ENCODE measurements around the gene FAT2. TPM values are rescaled to one million over a fixed set of nuclear protein-coding genes. Genes with fewer than 3 reads are reported as not detected.

FAT2 gene
- total RNA-seq, 8 experiments from 2014 or later = 0.10 to 0.43 (median 0.27) TPM

DNA sequence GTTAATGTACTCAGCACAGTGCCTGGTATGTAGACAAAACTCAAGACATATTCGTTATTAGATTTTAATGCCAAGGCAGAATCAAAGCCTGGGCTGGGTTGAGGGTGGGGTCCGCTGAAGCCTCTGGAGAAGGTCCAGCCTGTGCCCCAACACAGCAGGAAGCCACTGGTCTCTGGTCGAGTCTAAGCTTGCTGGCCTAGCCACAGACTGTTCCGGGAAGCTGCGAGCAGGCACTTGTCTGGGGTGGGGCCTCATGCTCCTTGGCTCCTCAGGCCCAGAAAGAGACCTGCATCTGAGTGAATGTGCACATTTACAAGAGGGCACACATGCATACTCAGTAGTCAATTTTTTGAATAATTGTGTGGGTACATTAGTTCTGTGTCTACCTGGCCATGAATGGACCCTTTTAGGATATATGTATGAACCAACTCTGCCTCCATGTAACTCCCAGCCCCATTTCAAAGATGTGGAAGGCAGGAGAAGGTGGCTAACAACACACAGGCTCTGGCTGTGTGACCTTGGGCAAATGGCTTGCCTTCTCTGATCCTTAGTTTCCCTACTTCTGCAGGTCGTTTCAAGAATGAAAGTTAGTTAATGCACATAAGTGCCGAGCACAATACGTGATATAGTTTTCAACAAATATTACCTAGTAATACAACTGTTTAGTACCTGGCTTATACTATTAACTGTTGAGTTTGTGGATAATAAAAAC, 18.3 kb downstream of the FAT2 start:
- WGBS, 10 experiments = 50 to 96% (median 80%) methylated on average over 1 to 5 of the region's 8 CpGs; no CpG with 5 or more reads in 3 of the 10 experiments
- Histone ChIP-seq H3K4me3 (no peak overlapping the region), H3K27ac (no peak overlapping the region), H3K4me1 (replicated peaks in 1 of 2) (no peaks in the 10 kb centered on the region)
- in situ Hi-C loops (cut with MboI; ENCODE audit: low pct_unique_long_range_greater_than_20kb in 2 of 9, low sequenced_read_pairs in 9 of 9, unreplicated experiment in 9 of 9) = no loop called here
- peak in 3 of 8 experiments; percentile 37 to 38 (median 37) for ATAC-seq (replicated peaks in 6 of 8)

DNA sequence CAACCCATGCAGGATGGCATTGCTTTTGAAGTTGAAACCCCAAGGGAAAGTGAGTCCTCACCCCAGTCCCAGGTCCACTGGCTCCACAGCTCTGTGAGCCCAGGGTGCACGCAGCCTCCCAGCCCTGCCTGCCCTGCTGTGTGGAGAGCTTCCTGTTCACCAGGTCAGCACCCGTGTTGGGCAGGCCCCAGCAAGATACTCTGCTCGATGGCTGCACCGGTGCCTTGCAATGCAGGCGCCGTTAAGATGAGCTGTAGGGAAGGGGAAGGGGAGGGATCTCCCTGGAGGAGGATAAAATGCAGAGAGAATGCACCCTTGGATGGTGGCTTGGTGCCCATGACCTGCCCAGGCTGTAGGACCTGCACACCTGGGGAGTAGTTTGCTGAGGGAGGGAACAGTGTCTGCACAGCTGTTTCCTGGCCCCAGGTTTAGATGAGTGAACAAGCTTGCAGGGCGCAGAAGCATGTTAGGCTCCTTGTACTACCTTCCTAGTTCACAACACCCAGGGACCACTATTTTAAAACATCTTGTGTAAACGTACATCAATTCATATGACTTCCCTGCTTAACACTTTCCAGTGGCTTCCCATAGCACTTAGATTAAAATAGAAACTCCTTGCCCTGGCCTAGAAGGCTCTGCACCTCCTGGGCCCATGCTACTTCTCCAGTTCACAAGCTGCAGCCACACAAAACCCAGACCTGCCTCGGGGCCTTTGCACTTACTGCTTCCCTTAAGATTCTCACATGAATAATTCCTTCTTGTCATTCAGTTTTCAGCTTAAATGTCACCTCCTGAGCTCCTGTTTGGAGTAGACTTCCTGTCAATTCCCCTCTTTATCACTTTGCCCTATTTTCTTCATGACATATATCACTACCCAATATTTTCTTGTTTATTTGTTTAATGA, 19.6 kb downstream of the FAT2 start:
- WGBS, 10 experiments = 0 to 100% (median 66%) methylated on average over 1 to 7 of the region's 9 CpGs; no CpG with 5 or more reads in 2 of the 10 experiments
- Histone ChIP-seq H3K27ac (no peak overlapping the region), H3K4me1 (replicated peaks in 1 of 2) (no peaks in the 10 kb centered on the region), H3K4me3 (no peak overlapping the region)
- in situ Hi-C loops (cut with MboI; ENCODE audit: low pct_unique_long_range_greater_than_20kb in 2 of 9, low sequenced_read_pairs in 9 of 9, unreplicated experiment in 9 of 9) = no loop called here
- ATAC-seq (replicated peaks in 6 of 8) = no peak

DNA sequence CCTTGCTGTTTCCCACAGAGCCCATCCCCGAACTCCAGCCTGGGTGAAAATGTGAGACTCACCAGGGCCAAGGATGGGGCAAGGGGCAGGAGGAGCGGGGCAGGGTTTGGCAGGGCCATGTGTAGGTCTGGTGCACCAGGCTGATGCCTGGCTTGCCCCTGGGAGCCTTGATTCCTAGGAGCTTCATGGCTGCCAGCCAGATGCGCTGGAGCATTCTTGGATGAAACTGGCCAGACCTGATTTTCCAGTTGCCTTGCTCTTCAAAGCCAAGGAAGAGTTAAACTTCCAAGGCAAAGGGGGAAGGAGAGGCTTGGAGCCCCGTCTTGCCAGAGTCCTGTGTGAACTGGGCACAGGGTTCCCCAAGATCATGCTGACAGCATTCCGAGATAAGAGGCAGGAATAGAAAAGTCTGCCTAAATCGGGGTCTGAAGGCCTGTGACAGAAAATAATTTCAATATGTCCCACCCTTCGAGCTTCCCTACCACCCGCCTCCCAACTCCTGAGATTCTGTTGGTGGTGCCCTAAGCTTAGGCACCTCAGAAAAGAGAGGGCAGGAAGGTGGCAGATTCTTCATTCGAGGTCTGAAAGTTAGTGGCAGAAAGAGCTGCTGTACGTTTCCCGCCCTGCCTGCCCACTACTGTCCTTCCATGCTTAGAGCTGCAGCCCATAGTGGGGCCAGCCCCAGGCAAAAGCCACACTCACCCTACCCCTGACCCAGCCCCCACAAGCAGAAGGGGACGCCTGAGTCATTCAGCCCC, 20.4 kb downstream of the FAT2 start:
- no peak overlapping the region for H3K27ac ChIP-seq
- H3K4me3 ChIP-seq = no peak overlapping the region
- no peak for ATAC-seq (replicated peaks in 6 of 8)
- in situ Hi-C loops (cut with MboI; ENCODE audit: low pct_unique_long_range_greater_than_20kb in 2 of 9, low sequenced_read_pairs in 9 of 9, unreplicated experiment in 9 of 9) = no loop called here
- H3K4me1 ChIP-seq (replicated peaks in 1 of 2) = no peaks in the 10 kb centered on the region
- 8 to 80% (median 51%) methylated on average over 1 to 9 of the region's 12 CpGs; no CpG with 5 or more reads in 2 of the 10 experiments for WGBS, 10 experiments

DNA sequence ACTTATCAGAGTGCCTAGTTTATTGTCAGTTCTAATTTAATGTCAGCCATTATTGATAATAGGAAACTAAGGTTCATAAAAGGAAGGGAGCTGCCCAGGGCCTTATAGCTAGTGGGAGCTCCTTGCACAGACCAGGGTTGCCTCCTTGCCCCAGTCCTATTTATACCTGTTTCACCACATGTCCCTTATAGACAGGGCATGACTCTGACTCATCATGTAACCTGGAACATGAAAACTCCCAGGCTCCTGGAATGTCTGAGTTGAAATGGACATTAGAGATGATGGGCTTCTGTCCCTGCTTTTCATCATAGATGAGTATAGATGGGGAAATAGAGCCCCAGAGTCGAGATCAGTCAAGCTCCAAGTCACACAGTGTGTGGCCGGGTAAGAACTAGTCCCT, 21.1 kb downstream of the FAT2 start:
- no peak for ATAC-seq (replicated peaks in 6 of 8)
- in situ Hi-C loops (cut with MboI; ENCODE audit: low pct_unique_long_range_greater_than_20kb in 2 of 9, low sequenced_read_pairs in 9 of 9, unreplicated experiment in 9 of 9) = no loop called here
- Histone ChIP-seq H3K27ac (no peak overlapping the region), H3K4me3 (no peak overlapping the region), H3K4me1 (replicated peaks in 1 of 2) (no peaks in the 10 kb centered on the region)
- 0 to 70% (median 54%) methylated on average over 1 to 2 of the region's 2 CpGs; no CpG with 5 or more reads in 6 of the 10 experiments for WGBS, 10 experiments

DNA sequence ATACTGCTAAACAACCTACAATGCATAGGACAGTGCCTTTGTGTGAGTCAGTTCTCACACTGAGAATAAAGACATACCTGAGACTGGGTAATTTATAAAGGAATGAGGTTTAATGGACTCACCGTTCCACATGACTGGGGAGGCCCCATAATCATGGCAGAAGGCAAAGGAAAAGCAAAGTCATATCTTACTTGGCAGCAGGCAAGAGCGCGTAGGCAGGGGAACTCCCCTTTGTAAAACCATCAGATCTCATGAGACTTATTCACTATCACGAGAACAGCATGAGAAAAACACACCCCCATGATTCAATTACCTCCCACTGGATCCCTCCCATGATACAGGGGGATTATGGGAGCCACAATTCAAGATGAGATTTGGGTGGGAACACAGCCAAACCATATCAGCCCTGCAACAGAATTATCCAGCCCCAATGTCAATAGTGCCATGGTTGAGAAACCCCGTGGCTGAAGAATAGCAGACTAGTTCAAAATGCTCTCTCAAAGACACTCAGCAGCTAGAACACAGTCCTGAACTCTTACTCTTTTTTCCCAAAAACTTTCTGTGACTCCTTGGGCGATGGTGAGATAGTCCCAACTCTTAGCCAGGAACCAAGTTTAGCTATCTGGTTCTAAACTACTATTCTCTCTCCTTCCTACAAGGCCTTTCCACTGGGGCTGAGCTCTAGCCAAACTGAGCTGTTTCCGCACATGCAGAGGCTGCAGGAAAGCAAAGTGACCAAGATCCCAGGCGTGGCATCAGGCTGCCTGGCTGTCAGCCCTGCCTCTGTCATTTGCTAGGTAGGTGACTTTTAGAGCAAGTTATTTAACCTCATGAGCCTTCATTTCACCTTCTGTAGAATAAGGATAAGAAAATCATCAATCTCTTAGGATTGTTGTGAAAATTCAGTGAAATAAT, 21.7 kb downstream of the FAT2 start:
- ATAC-seq (replicated peaks in 6 of 8) = no peak
- in situ Hi-C loops (cut with MboI; ENCODE audit: low pct_unique_long_range_greater_than_20kb in 2 of 9, low sequenced_read_pairs in 9 of 9, unreplicated experiment in 9 of 9) = no loop called here
- 56 to 83% (median 76%) methylated on average over 1 to 8 of the region's 8 CpGs for WGBS, 10 experiments

DNA sequence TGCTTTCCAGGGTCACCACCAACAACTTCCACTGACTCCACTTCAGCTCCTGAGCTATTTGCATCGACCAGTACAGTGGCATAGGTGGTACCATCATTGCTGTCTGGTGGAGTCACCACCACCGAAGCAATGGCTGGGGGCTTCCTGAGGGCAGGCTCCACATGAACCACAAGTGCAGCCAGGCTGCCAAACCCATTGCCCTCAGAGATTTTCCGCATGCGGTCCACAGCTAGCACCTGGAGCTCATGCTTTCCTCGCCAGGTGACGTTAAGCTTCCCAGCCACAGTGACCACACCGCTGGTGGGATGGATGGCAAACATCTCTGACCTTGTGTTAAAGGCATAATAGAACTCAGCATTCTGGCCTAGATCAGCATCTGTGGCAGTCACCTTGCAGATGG, 23.1 kb downstream of the FAT2 start:
- no peak overlapping the region for H3K4me3 ChIP-seq
- in situ Hi-C loops (cut with MboI; ENCODE audit: low pct_unique_long_range_greater_than_20kb in 2 of 9, low sequenced_read_pairs in 9 of 9, unreplicated experiment in 9 of 9) = no loop called here
- 60 to 83% (median 69%) methylated on average over 1 to 5 of the region's 7 CpGs; no CpG with 5 or more reads in 4 of the 10 experiments for WGBS, 10 experiments
- no peak overlapping the region for H3K27ac ChIP-seq
- H3K4me1 ChIP-seq (replicated peaks in 1 of 2) = no peaks in the 10 kb centered on the region
- ATAC-seq (replicated peaks in 6 of 8) = no peak

More for the DNA sequence above, 21.7 kb downstream of the FAT2 start:
- Histone ChIP-seq H3K4me1 (replicated peaks in 1 of 2) (no peaks in the 10 kb centered on the region), H3K4me3 (no peak overlapping the region), H3K27ac (no peak overlapping the region)

DNA sequence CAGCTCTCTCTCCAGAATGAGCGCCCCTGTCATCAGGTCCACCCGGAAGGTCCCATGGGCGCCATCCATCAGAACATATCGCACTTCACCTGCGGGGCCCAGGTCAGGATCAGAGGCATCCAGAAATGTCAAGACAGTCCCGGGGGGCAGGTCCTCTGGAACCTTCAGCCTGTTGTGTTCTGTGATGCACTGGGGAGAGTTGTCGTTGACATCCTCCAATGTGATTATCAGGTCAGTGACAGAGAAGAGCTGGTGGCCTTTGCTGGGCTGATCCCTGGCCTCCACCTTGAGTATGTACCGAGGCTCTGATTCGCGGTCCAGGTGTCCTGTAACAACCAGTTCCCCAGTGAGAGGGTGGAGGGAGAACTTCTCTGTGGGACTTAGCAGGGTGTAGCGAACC, 25.2 kb downstream of the FAT2 start:
- no peaks in the 10 kb centered on the region for H3K4me1 ChIP-seq (replicated peaks in 1 of 2)
- H3K27ac ChIP-seq = no peak overlapping the region
- no peak overlapping the region for H3K4me3 ChIP-seq
- ATAC-seq (replicated peaks in 6 of 8) = no peak
- WGBS, 10 experiments = 25 to 96% (median 81%) methylated on average over 1 to 6 of the region's 11 CpGs; no CpG with 5 or more reads in 2 of the 10 experiments
- in situ Hi-C loops (cut with MboI; ENCODE audit: low pct_unique_long_range_greater_than_20kb in 2 of 9, low sequenced_read_pairs in 9 of 9, unreplicated experiment in 9 of 9) = no loop called here

DNA sequence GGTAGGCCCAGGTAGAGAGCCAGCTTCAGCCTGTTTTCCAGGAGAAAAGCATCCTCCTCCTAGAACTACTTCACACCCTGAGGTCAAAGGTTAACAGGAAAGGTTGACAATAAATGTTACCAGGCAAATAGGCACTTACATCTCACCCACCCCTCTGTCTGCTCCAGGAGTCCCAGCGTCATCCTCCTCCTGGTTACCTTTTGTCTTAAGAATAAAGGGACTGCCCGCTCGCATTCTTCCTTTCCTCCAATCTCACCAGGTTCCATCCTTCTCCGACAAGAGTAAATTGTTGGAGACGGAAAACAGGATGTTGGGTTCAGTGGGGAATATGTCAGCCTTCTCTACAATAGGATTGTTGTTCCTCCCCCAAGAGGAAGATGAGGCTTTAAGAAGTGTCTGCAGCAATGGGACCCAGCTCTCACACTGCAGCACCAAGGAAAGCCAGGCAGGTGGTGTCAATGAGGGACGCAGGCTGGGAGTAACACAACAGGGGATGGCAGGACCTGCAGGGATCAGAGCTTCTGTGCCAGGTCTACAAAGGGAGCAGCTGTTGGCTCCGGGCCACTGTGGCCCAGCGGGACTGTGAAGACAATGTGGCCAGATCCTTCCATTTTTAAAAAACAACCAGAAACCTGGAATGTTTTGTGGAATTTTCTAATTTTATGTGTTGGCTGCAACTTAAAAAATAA, 29.0 kb downstream of the FAT2 start:
- in situ Hi-C loops (cut with MboI; ENCODE audit: low pct_unique_long_range_greater_than_20kb in 2 of 9, low sequenced_read_pairs in 9 of 9, unreplicated experiment in 9 of 9) = no loop called here
- no peak overlapping the region for H3K4me3 ChIP-seq
- ATAC-seq (replicated peaks in 6 of 8) = no peak
- 45 to 100% (median 66%) methylated on average over 1 to 6 of the region's 8 CpGs; no CpG with 5 or more reads in 1 of the 10 experiments for WGBS, 10 experiments
- H3K27ac ChIP-seq = no peak overlapping the region
- no peaks in the 10 kb centered on the region for H3K4me1 ChIP-seq (replicated peaks in 1 of 2)

DNA sequence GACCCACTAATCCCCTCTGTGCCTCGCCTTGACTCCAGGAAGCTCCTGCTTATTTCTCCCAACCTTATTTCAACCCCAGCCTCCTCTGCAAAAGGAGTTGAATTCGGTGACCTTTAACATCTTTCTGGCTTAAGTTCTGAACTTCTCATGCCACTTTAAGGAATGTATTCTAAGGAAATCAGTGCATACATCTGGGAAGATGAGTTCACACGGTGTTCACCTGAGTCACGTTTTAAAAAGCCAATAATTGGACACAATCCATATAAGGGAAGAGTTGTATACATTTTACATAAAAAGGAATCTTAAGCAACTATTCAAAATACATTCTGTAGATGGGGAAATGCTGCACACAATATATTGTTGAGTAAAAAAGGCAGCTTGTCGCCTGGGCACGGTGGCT, 33.2 kb downstream of the FAT2 start:
- no peak overlapping the region for H3K27ac ChIP-seq
- H3K4me1 ChIP-seq (replicated peaks in 1 of 2) = no peaks in the 10 kb centered on the region
- ATAC-seq (replicated peaks in 6 of 8) = no peak
- WGBS, 10 experiments = 0 to 100% (median 59%) methylated on average over 1 to 6 of the region's 6 CpGs; no CpG with 5 or more reads in 1 of the 10 experiments
- in situ Hi-C loops (cut with MboI; ENCODE audit: low pct_unique_long_range_greater_than_20kb in 2 of 9, low sequenced_read_pairs in 9 of 9, unreplicated experiment in 9 of 9) = no loop called here
- no peak overlapping the region for H3K4me3 ChIP-seq

DNA sequence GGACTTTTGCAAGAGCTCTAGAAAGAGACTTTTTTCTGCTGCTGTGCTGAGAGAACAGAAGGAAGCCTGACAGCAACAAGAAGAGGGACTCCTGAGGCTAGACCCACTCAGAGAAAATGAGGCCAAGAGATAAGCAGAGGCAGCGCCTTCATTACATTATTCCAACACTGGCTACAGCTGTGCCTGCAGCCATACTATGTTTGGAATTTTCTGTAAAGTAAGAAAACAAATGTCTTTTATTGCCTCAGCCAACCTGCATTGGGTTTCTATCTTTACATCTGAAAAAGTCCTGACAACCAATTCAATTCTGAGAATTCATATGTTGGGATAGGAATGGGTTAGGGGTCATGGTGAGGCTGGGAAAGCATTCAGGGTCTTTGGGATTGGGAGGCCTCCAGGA, 33.7 kb downstream of the FAT2 start:
- no peaks in the 10 kb centered on the region for H3K4me1 ChIP-seq (replicated peaks in 1 of 2)
- in situ Hi-C loops (cut with MboI; ENCODE audit: low pct_unique_long_range_greater_than_20kb in 2 of 9, low sequenced_read_pairs in 9 of 9, unreplicated experiment in 9 of 9) = no loop called here
- H3K27ac ChIP-seq = no peak overlapping the region
- WGBS, 10 experiments = 56 to 100% (median 79%) methylated on average over 1 of the region's 1 CpG; no CpG with 5 or more reads in 6 of the 10 experiments
- H3K4me3 ChIP-seq = no peak overlapping the region
- no peak for ATAC-seq (replicated peaks in 6 of 8)

DNA sequence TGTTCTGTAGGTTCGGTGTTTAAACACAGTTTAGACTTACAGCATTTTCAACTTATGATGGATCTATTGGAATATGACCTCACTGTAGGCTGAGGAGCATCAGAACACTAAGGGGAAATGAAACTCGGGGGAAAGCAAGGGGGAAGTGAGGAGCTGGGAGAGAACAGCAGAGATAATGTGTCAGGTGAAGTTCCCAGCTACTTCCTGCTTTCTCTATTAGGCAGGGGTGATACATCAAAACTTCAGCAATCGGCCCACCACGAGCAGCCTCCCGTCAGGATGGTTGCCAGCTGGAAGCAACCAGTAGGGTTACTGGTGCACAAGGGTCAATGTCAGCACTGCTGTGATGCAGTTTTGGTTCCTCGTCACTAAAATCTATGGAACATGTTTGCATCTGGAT, 34.3 kb downstream of the FAT2 start:
- 24 to 100% (median 60%) methylated on average over 1 to 5 of the region's 6 CpGs for WGBS, 10 experiments
- no peak overlapping the region for H3K4me3 ChIP-seq
- no peak overlapping the region for H3K27ac ChIP-seq
- in situ Hi-C loops (cut with MboI; ENCODE audit: low pct_unique_long_range_greater_than_20kb in 2 of 9, low sequenced_read_pairs in 9 of 9, unreplicated experiment in 9 of 9) = no loop called here
- no peaks in the 10 kb centered on the region for H3K4me1 ChIP-seq (replicated peaks in 1 of 2)
- no peak for ATAC-seq (replicated peaks in 6 of 8)
